ENCODE measurements around the gene KCP.

Gene KCP

DNA sequence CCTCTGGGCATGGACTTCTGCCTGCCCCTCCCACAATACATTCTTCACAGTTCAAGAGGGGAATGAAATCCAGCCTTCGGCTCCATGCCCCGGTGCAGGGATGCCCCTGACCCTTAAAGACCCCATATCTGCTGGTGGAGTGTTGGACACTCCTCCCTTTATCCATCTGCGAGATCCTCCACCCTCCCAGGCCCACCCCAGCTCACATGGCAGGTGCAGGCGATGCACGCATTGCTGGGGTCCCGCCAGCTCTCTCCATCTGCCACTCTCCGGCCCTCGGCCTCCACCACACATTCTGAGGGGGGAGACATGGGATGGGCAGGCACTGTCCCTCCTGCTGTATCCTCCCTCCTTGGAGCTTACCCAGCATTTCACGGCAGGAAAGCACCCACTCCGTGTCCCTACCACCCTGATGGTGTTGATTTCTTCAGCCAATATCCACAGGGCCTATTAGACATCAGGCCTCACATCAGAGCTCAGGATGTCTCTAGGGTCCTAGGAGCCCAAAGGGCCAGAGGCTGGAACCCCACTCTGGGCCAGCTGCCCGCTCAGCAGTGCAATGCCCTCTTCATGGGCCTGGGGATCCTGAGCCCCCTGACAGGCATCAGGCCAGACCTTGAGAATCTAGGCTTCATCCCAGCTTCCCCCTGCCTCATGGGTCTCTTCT is 29.6 kb downstream of the KCP start:
- Histone ChIP-seq H3K9me2 (replicated peaks; ENCODE audit: low read depth, low read length) (no peaks in the 10 kb centered on the region), H3F3A (ENCODE audit: low read depth) (no peaks in the 10 kb centered on the region), H4K20me1 (ENCODE audit: insufficient read depth, low read length, poor library complexity, severe bottlenecking) (no peaks in the 10 kb centered on the region), H3K27me3 (ENCODE audit: insufficient read depth, low read length, poor library complexity, severe bottlenecking) (no peaks in the 10 kb centered on the region), H3K79me2 (ENCODE audit: insufficient read depth, low read length) (no peaks in the 10 kb centered on the region), H3K9ac (ENCODE audit: low read depth, low read length, poor library complexity, severe bottlenecking) (no peak overlapping the region), H2AFZ (ENCODE audit: low read length) (no peak overlapping the region), H3K9me3 (ENCODE audit: insufficient read depth, low read depth, low read length) (no peaks in the 10 kb centered on the region), H3K36me3 (ENCODE audit: insufficient read depth, low read length) (no peaks in the 10 kb centered on the region), H3K4me1 (ENCODE audit: insufficient read depth, low read length, poor library complexity, severe bottlenecking) (peaks cover 3% of the 10 kb centered on the region), H3K4me3 (ENCODE audit: low read length, poor library complexity, severe bottlenecking) (no peak overlapping the region), H3K4me2 (ENCODE audit: low read depth, low read length, poor library complexity, severe bottlenecking) (no peak overlapping the region)
- TF ChIP-seq, protein P1, sequence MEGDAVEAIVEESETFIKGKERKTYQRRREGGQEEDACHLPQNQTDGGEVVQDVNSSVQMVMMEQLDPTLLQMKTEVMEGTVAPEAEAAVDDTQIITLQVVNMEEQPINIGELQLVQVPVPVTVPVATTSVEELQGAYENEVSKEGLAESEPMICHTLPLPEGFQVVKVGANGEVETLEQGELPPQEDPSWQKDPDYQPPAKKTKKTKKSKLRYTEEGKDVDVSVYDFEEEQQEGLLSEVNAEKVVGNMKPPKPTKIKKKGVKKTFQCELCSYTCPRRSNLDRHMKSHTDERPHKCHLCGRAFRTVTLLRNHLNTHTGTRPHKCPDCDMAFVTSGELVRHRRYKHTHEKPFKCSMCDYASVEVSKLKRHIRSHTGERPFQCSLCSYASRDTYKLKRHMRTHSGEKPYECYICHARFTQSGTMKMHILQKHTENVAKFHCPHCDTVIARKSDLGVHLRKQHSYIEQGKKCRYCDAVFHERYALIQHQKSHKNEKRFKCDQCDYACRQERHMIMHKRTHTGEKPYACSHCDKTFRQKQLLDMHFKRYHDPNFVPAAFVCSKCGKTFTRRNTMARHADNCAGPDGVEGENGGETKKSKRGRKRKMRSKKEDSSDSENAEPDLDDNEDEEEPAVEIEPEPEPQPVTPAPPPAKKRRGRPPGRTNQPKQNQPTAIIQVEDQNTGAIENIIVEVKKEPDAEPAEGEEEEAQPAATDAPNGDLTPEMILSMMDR (conservative IDR thresholded peaks at IDR 0.05; ENCODE audit: low read length), result no peak
- no peak for TF ChIP-seq EZH2phosphoT487 (IDR thresholded peaks at IDR 0.05; ENCODE audit: borderline replicate concordance)

DNA sequence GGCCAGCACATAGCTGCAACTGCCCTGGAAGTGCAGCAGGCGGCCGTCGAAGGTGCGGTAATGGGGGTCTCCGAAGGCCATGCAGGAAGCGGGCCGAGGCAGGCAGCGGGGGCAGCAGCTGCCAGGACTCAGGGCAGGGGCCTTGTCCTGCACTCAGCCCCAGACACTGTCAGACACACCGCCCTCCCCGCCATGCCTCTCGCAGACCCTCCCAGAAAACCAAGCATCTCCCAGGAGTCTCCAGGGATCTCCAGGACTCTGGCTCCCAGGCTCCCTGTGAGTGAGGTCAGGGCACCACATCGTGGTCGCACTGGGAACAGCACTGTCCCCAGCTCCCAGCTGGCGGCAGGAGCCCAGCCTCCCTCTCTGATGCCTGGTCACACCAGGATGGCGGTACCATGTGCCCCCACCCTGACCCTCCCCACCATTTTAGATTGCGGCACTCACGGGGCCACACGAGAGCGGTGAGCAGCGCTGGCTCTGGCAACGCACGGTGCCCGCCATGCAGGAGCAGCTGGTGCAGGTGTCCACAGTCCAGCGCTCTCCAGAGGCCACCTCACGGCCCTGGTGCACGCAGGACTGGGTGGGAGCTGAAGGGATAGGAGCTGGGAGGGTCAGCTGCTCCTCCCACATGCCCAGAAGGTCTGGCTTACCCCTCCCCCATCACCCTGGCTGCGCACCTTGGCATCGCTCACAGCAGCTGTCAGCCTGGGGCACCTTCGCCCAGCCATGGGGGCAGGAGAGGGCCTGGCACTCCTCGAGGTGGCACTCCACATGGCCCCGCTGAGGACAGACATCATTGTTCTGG is 30.4 kb downstream of the KCP start:
- Histone ChIP-seq H3K9me3 (ENCODE audit: insufficient read depth, low read depth, low read length) (no peaks in the 10 kb centered on the region), H2AFZ (ENCODE audit: low read length) (no peak overlapping the region), H3K4me2 (ENCODE audit: low read depth, low read length, poor library complexity, severe bottlenecking) (no peak overlapping the region)

DNA sequence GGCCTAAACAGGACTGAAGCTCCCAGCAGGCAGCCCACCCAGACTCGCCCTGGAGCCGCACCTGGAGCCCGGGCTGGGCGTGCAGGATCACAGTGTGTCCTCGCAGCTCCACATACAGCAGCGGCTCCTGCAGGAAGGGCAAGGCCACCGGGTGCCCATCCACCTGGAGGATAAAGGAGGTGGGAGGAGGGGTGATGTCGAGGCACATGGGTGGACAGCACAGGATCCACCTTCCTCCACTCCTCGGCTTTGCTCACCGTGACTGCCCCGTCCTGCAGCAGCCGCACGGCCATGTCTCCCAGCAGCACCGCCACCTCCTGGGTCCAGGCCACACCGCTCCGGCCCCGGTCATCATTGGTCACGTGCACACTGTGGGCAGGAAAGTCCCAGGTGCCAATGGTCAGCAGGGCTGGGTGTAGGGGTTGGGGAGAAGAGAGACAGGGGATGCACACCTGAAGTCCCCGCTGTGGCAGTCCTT is 31.0 kb downstream of the KCP start:
- H3K4me3 ChIP-seq (ENCODE audit: low read length, poor library complexity, severe bottlenecking), result no peak overlapping the region

More for the DNA sequence above, 30.4 kb downstream of the KCP start:
- H3K9me2 ChIP-seq (replicated peaks; ENCODE audit: low read depth, low read length), result no peaks in the 10 kb centered on the region
- H3F3A ChIP-seq (ENCODE audit: low read depth), result no peaks in the 10 kb centered on the region
- H3K36me3 ChIP-seq (ENCODE audit: insufficient read depth, low read length), result no peaks in the 10 kb centered on the region
- H3K4me3 ChIP-seq (ENCODE audit: low read length, poor library complexity, severe bottlenecking), result no peak overlapping the region
- no peak overlapping the region for H3K9ac ChIP-seq (ENCODE audit: low read depth, low read length, poor library complexity, severe bottlenecking)
- H3K79me2 ChIP-seq (ENCODE audit: insufficient read depth, low read length), result no peaks in the 10 kb centered on the region
- H4K20me1 ChIP-seq (ENCODE audit: insufficient read depth, low read length, poor library complexity, severe bottlenecking), result no peaks in the 10 kb centered on the region
- TF ChIP-seq EZH2phosphoT487 (IDR thresholded peaks at IDR 0.05; ENCODE audit: borderline replicate concordance), result no peak
- TF ChIP-seq, protein P1 (conservative IDR thresholded peaks at IDR 0.05; ENCODE audit: low read length), result peak; percentile 54
- peaks cover 3% of the 10 kb centered on the region for H3K4me1 ChIP-seq (ENCODE audit: insufficient read depth, low read length, poor library complexity, severe bottlenecking)
- no peaks in the 10 kb centered on the region for H3K27me3 ChIP-seq (ENCODE audit: insufficient read depth, low read length, poor library complexity, severe bottlenecking)

More for the DNA sequence above, 31.0 kb downstream of the KCP start:
- H3F3A ChIP-seq (ENCODE audit: low read depth), result no peaks in the 10 kb centered on the region
- no peaks in the 10 kb centered on the region for H3K27me3 ChIP-seq (ENCODE audit: insufficient read depth, low read length, poor library complexity, severe bottlenecking)
- no peaks in the 10 kb centered on the region for H4K20me1 ChIP-seq (ENCODE audit: insufficient read depth, low read length, poor library complexity, severe bottlenecking)
- no peaks in the 10 kb centered on the region for H3K36me3 ChIP-seq (ENCODE audit: insufficient read depth, low read length)
- no peak overlapping the region for H3K4me2 ChIP-seq (ENCODE audit: low read depth, low read length, poor library complexity, severe bottlenecking)
- H2AFZ ChIP-seq (ENCODE audit: low read length), result no peak overlapping the region
- no peaks in the 10 kb centered on the region for H3K9me2 ChIP-seq (replicated peaks; ENCODE audit: low read depth, low read length)
- H3K4me1 ChIP-seq (ENCODE audit: insufficient read depth, low read length, poor library complexity, severe bottlenecking), result peaks cover 3% of the 10 kb centered on the region
- no peak overlapping the region for H3K9ac ChIP-seq (ENCODE audit: low read depth, low read length, poor library complexity, severe bottlenecking)
- no peaks in the 10 kb centered on the region for H3K9me3 ChIP-seq (ENCODE audit: insufficient read depth, low read depth, low read length)
- TF ChIP-seq, protein P1 (conservative IDR thresholded peaks at IDR 0.05; ENCODE audit: low read length), result no peak
- TF ChIP-seq EZH2phosphoT487 (IDR thresholded peaks at IDR 0.05; ENCODE audit: borderline replicate concordance), result no peak
- H3K79me2 ChIP-seq (ENCODE audit: insufficient read depth, low read length), result no peaks in the 10 kb centered on the region
